GM23248 (cell line): ENCODE data around the gene NTN3.

Experiments used
- EZH2 ChIP-seq: fragments of 200-600 bp; sonication (generic); IDR thresholded peaks from 2 replicates; pipeline ENCODE4 v1.6.1; 2018; ENCODE audit warnings: antibody characterized with exemption, mild to moderate bottlenecking; ENCODE audit not compliant: insufficient read depth, poor library complexity, severe bottlenecking
- EZH2phosphoT487 ChIP-seq: fragments of 200-600 bp; sonication (generic); IDR thresholded peaks from 2 replicates; pipeline ENCODE4 v1.6.1; 2018; ENCODE audit warnings: antibody characterized with exemption, moderate library complexity, mild to moderate bottlenecking, low read depth; ENCODE audit not compliant: insufficient read depth

GRCh38 chr16:2471653-2472487, 773 bp downstream of the NTN3 start:
- TF ChIP-seq EZH2 (no peak), EZH2phosphoT487 (no peak)
